Activated T-cell treated with anti-CD3 and anti-CD28 coated beads for 1 hour (primary cell): ENCODE data around the gene TBC1D7.
A peak's percentile ranks its signal among the peaks of the same experiment; 100 is the strongest.

Experiments used
- DNase-seq: peaks from one replicate; pipeline ENCODE4 v3.0.0-alpha.2; 2020; ENCODE audit warnings: low read depth

TBC1D7 gene

DNA sequence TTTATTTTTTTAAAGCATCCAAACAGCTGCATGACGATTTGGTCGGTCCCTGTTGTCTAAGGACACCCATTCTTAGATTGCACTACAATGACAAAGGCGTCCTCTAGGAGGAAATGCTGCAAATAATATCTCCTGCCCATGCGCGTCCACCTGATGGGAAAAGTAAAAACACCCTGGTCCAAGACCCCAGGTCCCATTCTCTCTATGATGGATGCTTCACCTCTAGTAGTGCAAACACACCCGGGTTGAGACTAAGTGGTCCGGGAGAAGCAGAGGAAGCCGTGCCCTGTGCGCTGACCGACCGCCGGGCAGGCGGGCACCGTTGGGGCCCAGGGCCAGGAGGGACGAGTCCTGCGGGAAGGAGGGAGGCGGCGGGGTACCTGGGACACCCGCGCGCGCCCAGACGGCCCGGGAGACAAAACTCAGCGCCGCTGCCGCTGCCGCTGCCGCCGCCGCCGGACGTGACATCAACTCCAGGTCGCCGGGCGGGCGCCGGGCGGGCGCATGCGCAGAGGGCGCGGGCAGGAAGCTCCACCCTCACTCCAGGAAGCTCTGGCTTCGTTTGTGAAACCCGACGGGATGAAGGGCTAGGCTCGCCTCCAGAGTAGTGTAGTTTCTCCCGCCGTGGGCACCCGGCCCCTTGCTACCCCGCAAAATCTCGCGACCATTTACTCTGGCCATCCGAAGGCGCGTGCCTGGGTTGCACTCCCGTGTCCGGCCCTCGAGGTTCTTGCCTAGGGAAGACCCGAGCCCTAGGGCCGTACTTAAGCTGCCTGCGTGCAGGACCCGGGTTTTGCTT lies at the start of gene TBC1D7:
TBC1D7 (minus strand) TSS at position 462 of the 799 bp plus-strand sequence. CDS start 1,639 bp downstream, outside the sequence.
- DNase-seq: peak; percentile 87

DNA sequence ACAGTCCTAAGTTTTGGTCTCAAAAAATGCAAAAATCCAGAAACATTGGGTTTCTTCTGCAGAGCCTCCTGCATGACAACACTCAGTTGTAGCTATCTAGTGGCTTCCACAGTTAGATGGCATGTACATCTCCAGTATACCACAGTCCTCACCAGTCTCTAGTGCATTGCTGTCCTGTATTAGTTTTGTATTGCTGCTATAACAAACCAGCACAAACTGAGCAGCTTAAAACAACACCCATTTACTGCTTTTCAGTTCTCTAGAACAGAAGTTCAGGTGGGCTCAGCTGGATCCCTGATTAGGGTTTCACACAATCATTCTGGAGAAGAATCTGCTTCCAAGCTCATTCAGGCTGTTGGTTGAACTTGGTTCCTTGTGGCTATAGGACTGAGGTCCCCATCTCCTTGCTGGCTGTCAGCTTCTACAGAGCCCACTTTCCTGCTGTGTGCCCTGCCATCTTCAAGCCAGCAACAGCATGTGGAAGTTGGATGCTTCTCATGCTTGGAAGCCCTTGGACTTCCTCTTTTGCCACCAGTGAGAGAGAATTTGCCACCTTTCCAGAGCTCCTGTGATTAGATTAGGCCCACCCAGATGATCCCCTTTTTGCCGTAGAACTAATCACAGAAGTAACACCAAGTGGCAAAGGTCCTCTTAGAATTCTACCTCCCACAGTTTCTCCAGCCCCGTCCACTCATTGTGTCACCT lies 48.9 kb upstream of the TBC1D7 start:
- no peak for DNase-seq

DNA sequence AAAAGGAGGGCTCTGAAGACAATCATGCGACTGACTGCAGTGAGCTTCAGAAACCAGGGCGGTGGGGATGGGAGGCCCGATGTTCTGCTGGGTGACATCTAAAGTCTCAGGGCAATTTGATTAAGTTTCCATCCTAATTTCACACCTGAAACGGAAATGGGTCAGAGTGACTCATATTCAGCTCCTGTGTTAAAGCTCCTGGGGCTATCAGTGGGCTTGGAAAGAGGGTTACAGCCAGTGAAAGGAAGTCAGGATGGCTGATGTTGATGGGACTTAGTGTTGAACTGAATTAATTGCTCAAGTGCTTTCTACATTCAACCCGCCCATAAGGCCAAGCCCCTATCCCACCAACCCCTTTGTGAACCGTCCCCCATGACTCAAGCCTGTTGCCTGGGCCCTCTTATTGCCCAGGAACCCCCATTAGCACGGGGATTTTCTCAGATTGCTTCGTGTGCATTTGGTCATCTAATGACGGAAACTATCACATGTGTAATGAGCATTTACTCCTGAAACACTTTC lies 47.1 kb upstream of the TBC1D7 start:
- no peak for DNase-seq

DNA sequence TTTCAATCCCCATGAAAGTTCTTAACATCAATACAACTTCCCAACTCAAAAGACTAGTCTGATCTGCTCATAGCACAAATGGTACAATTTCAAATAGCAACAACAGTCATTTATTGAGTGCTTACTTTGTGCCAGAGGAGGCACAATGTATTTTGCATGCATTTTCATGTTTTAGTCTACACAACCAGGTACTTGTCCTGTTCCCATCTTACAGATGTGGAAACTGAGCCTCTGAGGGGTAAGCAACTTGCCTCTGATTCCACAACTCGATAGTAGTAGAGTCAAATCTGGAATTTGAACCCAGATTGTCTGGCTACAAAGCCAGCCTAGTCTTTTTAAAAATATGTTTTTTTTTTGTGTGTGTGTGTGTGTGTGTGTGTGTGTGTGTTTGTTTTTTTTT lies 45.6 kb upstream of the TBC1D7 start:
- no peak for DNase-seq

DNA sequence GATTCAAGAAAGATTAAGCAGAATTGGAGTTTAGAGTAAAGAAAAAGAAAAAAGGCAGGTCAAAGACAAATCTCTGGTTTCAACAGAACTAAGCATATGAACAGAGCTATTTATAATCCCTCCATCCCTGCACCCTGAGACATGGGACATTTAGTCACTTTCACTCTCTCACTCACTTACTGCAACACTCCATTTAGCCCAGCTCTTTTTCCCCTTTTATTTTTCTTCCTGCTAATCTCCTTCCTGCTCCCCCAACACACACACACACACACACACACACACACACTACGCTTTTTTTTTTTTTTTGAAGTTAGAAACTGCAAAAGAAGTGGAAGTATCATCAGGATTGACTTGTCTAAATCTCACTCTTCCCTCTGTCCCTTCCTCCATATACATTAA lies 45.1 kb upstream of the TBC1D7 start:
- DNase-seq: no peak

DNA sequence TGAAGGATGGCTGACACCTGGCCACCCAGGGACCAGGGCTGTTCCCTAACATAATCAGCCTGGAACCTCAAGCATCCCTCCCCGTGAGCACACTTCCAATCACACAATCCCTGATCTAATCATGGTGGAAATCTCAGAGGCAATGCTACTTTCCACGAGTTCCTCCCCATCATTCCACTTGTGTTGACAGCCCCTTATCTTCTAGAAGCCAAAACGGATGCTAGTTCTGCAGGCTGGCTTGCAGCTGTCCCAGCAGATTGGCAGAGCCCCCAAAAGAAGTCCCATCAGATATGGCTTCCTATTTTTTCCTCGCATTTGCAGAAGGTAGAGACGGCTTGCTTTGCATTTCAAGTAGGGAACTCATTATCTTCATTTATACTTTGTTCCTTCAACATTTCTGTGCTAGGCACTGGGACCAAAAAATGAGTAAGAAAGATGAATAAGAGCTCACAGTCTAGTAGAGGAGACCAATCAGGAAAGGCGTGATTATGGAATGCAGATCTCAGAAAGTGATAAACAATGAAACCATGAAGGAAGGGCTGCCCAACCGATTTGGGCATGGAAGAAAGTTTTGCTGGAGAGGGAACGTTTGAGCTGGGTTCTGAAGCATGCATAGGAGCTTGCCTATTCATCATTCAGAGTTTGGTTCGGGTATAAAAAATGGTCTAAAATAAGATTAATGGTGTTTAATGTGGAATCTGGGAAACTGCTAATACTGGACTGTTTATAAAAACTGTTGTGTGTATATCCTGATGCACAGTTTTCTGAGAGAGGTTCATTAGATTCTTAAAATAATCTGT lies 44.6 kb upstream of the TBC1D7 start:
- no peak for DNase-seq

DNA sequence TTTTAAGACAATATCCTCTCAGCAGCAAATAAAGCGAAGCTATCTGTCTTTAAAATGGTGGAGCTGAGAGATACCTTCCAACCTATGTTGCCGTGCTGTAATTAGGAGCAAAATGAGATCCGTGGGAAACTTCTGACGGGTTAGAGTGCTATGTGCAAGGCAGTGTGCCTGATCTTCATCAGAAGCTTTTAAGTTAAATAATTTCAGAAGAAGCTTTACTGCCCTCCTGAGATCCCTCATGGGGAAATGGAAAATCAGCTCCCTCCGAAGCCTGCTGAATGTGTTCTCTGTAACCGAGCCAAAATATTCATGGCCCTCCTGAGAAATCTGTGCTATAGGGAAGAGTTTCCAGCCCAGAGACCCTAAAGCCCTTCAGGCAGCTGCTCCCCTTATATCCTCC lies 43.7 kb upstream of the TBC1D7 start:
- DNase-seq: no peak

DNA sequence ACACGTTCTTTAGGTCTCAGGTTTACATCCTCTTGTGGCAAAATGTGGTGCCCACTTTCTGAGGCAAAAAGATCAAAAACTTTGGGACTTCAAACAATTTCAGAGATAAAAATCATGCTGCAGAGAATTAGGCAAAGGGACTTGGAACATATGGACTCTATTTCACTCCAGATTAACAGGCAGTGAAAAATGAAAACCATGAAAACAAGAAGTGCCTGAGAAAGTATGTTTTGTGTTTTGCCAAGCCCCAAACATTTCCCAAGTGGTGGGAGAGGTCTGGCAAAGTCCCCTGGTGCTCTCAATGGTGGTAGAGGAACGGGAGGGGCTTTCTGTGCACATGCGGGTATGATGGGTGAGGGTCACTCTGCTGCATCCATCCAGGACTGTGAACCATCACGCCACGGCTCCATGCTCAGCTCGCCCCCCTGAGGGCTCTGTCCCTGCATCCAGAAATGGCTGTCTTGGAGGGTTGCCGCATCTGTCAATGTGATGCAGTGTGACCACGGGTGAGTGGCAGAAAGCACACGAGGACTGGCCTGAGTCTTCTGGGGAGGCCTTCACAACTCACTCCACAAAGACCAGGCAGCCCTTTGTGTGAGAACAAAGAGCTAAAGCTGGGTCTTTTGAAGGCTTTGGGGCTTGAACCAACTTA lies 43.2 kb upstream of the TBC1D7 start:
- no peak for DNase-seq

DNA sequence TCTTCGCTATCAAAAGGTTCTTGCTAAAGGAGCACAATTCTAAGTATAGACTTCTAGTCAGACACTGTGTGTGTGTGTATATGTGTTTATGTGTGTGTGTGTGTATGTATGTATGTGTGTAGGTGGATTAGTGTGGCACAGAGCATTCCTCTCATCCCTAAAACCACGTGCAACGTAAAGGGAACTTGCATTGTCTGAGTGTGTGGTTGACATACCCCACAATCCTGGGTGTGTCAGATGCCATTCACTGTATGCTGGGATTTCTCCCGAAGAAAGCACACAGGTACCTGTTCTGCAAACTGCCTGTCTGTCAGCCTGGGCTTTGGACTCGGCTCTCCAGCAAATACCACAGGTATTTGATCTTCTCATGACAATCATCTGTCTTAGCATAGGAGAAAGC lies 42.3 kb upstream of the TBC1D7 start:
- no peak for DNase-seq

DNA sequence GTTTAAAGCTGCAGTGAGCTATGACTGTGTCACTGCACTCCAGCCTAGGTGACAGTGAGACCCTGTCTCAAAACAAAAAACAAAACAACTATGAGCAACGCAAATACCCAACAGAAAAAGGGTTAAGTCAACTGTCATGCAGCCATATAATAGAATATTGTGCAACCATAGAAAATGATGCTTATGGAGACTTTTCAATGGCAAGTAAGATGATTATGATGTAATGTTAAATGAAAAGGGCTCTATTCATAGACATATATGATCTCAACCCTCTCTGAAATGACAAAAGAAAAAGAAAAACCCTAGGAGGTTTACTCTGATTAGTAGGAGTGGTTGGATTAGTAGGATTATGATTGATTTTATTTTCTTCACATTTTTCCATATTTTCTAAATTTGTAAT lies 41.3 kb upstream of the TBC1D7 start:
- DNase-seq: no peak

DNA sequence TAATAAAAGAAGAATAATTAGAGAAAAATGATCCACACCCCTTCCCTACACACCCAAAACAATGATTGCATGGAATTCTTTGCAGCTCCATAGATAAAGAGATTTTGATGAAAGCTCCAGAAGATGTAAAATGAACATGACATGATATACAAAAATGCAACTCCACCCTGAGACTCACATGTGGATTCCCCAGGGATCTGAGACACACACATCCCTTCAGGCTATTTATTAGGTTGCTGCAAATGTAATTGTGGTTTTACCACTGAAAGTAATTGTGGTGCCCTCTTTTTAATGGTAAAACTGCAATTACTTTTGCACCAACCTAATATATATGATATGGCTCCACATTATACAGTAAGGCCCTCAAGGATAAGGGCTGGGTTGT lies 40.4 kb upstream of the TBC1D7 start:
- no peak for DNase-seq

DNA sequence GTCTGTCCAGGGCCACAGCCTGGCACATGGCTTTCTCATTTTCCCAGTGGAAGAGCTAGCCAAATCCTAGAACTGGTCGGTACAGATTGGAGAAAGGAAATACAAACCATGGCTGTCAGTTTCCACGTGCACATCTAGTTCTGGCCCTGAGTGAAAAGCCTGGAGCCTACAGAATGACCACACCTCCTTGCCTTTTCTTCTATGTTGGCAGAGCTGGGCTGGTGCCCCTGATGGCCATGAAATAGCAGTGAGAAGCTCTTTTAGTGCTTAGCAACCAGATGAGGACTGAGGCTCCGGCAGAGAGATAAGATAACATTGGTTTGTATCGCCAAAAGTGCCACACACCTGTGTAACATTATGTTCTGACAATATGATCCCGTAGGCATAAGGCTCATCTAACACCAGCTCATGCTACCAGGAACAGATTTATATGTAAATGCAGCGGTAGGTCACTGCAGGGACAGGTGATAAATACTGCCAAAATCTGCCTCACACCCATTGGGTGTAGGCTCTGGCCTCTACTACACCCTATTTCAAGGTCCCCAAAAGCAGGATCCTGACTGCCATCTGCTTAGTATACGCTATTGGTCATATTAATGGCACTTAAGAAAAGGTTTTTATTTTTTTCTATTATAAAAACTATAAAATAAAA lies 39.9 kb upstream of the TBC1D7 start:
- no peak for DNase-seq

DNA sequence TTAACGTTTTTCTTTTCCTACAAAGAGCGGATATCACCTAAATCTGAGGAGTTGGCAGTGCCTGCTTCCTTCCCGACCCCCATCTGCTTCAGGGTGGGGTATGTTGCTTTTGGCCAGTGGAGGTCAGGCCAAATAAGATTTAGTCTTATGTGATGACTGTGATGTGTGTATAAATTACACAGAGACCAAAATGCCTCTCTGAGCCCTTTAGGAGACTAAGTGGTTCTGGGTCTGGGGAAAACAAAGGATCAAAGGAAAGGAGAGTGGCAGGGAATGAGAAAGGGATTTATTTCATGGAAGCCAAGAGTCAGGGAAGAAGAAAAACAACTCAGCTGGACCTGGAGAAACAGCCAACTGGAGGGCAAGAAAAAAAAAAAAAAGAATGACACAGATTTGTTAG lies 39.1 kb upstream of the TBC1D7 start:
- no peak for DNase-seq

DNA sequence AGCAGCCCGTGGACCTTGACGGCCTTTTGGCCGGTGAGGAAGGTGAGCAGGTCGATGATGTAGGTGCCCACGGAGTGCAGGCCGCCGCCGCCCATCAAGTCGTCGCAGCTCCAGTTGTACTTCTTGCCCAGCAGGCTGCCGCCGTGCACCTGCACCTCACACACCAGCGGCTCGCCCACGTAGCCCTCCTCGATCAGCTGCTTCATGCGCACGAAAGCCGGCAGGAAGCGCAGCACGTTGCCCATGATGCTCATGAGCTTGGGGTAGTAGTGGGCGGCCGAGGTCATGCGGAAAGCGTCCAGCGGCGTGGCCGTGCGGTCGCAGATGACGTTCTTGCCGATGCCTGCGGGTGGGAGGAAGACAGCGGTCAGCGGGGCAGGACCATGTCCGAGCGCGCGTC lies 37.0 kb upstream of the TBC1D7 start:
- DNase-seq: no peak

DNA sequence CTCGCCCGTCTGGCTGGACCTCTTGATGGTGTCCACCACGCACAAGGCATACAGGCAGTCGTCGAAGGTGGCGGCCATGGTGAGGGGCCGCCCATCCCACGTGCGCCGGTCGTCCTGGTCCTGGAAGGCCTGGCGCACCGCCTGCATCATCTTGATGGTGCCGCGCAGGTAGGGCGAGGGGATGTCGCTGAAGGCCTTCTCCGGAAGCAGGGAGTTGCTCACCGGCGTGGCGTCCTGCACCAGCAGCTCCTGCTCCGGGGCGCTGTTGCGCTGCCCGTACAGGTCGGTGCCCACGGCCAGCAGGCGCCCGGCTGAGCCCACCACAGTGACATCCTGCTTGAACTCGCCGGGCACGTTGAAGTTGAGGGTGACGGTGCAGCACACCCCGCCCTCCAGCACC lies 36.5 kb upstream of the TBC1D7 start:
- DNase-seq: no peak

DNA sequence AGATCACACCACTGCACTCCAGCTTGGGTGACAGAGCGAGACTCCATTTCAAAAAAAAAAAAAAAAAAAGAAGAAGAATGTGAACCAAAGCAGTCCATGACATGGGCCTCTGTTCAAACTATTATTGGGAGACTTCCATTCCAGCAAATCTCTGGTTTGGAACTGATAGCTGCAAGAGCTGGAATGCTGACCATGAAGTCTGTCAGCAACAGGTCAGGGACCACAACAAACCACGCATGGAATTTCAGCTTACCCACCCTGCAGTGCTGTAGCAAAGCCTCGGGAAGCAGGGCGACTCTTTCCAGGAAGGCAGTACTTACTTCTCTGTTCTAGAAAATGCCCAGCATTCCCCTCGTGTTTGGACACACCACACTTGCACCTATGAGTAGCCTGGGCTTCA lies 34.1 kb upstream of the TBC1D7 start:
- no peak for DNase-seq

DNA sequence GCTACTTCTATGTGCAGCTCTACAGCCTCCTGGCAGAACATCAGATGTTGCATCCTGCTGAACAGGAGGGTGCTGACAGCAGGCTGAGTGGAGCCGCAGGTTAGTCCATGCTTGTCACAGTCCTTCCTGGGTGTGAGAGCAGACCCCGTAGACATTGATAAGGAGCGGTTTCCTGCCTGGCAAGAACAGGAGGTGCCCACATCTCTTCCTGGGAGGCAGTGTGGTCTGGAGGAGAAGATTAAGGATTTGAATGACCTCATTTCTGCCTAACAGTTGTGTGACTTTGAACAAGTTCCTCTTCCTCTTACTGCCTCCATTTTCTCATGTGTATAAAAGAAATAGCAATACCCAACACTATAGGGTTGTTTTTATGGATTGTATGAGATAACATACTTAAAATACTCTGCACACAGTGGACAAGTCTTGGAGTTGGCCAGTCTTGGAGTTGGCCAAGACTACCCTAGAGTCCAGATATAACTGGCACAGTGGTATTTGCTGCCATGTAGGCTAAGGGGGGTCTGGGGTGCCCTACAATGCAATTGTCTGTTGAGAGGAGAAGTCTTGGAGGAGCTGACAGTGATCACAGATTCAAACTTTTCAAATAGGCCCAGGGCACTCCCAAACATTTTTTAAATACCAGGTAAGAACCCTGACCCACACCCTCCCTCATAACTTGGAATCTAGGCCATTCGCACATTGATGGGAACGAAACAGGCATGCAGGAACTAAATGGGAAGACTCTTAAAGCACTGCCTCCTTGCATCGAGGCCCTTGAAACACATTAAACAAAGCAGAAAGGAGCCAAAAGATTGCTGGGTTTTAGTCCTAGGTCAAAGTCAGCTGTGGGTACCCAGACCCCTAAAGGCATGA lies 32.6 kb upstream of the TBC1D7 start:
- DNase-seq: no peak

DNA sequence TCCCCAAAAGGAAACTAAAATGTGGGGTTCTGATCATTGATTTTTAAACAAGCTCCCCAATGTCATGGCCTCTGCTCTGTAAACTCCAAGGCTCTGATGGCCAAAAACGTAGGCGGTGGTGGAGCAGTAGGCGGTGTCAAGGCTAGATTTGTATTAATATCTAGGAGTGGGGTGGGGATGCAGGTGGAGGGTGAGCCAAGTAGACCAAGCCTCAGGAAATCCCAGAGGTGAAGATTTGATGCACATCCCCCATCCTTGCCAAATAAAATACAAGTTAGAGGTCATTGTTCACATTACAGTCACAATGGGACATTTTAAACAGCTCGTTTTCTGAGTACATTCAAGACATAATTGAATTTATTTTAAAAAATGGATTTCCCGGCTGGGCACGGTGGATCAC lies 30.9 kb upstream of the TBC1D7 start:
- no peak for DNase-seq

DNA sequence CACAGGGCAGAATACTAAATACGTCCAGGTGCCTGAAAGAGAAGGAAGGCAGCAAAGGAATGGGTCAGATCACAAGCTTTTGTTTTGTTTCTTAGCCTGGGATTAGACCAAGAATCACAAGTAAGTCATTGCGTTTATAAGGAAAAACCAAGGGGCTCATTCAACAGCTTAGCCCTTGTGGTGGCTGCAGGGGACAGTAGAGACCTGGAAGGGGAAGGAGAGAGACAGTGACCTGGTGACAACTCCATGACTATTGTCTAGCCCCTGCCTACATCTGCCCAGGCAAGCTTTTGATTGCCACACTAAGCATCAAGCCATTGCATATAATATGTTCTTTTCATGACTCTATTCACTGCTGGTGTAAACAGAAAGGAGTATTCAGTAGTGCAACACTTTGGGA lies 30.2 kb upstream of the TBC1D7 start:
- no peak for DNase-seq

DNA sequence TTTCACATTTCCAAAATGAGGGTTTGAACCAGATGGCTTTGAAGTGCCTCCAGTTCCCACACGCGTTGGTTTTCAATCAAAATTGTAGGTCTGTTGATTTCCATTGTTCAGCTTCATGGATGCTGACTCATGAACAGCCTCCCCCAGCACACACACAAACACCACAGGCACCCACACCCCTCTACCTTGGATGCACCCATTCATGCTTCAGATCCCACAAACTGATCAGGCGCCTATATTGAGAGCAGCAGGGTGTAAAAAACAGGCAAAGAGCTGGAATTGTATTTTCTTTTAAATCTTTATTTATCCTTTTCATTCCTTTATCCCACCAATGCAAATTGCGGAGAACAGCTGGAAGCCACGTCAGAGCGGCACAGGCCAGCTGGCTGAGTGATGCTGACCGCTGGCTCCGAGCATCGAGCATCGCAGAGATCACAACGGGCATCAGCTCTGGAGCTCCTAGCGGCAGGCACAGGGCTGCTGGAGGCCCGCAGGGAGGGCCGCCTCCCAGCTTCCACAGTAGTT lies 29.3 kb upstream of the TBC1D7 start:
- no peak for DNase-seq
